Measurements from ENCODE around the gene C16orf87.

C16orf87 gene

DNA sequence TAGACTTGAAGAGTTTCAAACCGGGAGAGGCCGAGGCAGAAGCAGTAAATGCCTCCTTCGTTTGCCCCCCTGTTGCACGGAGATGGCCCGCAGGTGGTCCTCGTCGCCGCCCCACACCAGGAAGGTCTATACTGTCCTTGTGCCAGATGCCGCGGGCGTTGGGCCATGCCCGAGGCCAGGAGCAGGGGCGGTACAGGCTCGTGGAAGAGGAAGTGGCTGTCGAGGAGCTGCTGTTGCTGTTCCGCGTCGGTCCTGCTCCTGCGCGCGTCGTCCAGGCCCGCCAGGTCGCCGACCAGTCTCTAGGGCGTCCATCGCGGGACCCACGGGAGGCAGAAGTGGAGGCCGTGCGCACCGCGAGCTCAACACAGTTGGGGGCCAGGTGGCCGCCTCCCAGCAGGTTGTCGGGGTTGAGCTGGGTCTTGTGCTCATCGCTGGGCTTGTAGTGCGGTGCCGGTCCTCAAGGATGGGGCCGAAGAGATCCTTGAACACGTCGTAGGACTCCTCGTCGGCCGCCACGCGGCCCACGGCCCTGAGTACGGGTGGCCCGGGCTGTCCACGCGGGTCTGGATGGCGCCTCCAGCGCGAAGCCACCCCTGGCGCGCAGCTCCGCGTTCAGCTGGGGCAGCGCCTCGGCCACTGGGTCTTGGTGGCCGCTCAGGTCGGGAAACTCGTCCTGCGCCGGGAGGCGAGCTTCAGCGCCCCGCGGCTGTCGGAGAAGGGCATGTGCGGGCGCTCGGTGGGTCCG lies 13.1 kb upstream of the C16orf87 start:
- DNase-seq (ENCODE audit: low read depth), result no peak

DNA sequence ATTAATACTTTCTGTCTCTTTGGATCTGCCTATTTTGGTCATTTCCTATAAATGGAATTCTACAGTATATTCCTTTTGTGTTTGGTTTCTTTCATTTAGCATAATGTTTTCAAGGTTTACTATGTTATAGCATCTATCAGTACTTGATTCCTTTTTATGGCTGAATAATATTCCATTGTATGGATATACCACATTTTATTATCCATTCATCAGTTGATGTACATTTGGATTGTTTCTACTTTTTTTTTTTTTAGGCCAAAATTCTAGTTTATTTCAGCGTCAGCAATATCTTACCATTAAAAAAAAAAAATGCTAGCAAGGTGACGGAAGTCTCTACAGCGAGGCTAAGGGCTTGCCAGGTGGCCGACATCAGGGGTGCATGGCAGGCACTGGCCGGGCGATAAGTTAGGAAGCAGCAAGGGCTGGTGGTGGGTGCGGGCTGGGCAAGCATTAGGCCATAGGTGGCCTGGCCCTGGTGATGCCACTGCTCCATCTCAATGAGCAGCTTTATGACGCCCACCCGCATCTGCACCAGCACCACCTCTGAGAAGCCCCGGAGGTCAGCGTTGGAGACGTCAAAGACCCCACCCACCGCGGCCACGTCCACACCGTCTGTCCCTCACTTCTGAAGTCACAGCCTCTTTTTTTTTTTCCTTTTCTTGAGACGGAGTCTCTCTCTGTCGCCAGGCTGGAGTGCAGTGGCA lies 11.4 kb upstream of the C16orf87 start:
- no peak for DNase-seq (ENCODE audit: low read depth)

DNA sequence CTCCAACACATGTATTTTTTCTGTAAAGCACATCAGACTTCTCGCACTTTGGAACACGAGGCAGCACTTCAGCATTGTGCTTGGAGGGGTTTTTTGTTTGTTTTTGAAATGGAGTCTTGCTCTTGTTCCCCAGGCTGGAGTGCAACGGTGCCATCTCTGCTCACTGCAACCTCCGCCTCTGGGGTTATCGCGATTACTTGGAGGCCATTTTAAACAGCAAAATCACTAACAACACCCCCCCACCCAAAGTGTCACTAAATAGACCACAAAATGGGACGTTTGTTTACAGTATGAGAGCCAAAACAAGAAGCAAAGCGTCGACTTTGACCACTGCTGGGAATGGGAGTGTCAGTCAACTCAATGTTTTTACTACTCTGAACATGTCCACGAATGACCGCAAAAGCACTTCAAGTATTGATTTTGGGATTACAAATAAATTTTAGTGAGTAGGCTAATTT lies 9.0 kb upstream of the C16orf87 start:
- no peak for DNase-seq (ENCODE audit: low read depth)

DNA sequence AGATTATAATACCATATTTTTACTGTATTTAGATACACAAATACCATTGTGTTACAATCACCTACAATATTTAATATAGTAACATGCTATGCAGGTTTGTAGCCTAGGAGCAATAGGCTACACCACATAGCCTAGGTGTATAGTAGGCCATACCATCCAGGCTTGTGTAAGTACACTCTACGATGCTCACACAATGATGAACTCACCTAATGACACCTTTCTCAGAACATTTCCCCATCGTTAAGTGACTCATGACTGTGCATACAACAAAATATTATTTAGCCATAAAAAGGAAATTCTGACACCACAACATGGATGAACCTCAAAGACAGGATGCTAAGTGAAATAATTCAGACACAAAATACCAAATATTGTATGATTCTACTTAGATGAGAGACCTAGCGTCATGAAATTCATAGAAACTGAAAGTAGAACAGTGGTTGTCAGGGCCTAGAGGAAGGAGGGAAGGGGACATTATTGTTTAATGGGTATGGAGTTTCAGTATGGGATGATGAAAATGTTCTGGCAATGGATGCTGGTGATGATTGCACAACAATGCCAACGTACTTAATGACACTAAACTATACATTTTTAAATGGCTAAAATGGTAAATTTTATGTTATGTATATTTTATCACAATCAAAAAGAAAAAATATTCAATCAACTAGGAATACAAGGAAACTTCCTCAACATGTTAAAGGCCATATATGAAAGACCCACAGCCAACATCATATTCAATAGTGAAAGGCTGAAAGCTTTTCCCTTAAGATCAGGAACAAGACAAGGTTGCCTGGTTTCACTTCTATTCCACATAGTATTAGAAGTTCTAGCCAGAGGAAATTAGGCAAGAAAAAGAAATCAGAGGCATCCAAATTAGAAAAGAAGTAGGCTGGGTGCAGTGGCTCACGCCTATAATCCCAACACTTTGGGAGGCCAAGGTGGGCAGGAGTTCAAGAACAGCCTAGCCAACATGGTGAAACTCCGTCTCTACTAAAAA lies 5.9 kb upstream of the C16orf87 start:
- no peak for DNase-seq (ENCODE audit: low read depth)

DNA sequence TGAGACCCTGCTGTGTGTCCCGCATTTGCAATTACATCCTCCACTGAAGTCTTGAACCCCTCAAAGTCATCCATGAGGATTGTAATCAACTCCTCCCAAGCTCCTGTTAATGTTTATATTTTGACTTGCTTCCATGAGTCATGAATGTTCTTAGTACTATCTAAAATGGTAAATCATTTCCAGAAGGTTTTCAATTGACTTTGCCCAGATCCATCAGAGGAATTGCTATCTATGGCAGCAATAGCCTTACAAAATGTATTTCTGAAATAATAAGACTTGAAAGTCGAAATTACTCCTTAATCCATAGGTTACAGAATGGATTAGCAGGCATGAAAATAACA lies 2.5 kb upstream of the C16orf87 start:
- no peak for DNase-seq (ENCODE audit: low read depth)

DNA sequence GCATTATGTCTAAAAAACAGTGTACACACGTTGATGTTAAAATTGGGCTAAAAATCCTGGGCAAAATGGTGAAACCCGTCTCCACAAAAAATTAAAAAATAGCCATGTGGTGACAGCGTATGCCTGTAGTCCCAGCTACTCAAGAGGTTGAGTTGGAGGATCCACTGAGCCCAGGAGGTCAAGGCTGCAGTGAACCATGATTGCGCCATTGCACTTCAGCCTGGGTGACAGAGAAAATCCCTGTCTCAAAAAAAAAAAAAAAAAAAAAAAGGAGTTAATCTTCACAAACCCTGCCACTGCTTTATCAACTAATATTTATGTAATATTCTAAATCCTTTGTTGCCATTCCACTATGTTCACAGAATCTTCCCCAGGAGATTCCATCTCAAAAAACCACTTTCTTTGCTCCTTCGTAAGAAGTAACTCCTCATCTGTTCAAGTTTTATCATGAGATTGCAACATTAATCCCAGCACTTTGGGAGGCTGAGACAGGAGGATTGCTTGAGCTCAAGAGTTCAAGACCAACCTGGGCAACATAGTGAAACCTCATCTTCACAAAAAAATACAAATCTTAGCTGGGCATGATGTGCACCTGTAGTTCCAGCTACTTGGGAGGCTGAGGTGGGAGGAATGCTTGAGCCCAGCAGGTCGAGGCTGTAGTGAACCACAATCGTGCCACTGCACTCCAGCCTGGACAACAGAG lies 1.9 kb upstream of the C16orf87 start:
- DNase-seq (ENCODE audit: low read depth), result no peak

DNA sequence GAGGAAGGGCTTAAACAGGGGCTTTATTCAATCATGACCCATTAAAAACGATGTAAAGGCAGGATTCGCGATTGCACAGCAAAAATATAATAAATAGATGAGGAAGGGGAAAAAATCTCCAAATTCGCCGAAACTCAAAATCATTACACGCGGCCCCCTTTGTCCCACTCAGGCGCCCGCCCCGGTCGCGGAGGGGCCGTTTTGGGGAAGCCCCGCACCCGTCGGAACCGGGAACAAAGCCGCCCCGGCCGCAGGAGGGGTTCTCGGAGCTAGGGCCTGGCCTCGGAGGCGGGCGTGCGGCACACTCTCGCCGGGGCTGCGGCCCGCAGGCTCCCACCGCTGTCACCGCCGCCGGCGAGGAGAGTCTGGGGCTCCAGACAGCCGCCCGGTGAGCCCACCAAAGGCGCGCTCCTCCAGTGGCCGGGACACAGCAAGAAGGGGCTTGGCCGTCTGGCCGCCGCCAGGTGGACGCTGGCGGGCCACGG lies 521 bp downstream of the C16orf87 start:
- DNase-seq (ENCODE audit: low read depth), result no peak

DNA sequence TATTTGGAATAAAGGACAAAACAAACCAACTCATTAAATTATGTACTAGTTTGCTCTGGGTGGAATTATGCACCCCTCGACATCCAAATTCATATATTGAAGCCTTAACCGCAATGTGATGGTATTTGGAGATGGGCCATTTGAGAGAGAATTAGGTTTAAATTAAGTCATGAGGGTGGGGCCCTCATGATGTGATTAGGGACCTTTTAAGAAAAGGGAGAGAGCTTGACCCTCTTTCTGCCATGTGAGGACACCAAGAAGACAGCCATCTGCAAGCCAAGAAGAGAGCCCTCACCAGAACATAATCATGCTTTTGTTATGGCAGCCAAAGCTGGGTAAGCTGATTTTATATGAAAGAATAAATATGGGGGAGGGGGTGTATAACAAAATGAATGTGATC lies 2.0 kb downstream of the C16orf87 start:
- no peak for DNase-seq (ENCODE audit: low read depth)

DNA sequence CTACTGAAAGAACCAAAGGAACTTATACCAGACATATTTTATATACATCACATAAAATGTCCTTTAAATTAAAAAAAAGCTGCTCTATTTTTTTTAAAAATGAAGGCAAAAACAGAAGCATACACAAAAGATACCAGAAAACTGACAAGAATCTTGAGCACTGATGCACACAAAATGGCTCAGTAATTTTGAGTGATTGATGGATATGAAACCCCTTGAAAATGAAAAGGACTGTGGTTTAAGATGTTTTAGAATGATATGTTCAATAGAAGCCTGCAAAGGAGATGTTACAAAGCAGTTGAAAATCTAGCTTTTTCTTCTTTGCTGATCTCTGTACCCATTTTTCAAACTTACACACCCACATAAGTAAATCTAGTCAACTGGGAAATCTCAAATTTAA lies 2.7 kb downstream of the C16orf87 start:
- no peak for DNase-seq (ENCODE audit: low read depth)

DNA sequence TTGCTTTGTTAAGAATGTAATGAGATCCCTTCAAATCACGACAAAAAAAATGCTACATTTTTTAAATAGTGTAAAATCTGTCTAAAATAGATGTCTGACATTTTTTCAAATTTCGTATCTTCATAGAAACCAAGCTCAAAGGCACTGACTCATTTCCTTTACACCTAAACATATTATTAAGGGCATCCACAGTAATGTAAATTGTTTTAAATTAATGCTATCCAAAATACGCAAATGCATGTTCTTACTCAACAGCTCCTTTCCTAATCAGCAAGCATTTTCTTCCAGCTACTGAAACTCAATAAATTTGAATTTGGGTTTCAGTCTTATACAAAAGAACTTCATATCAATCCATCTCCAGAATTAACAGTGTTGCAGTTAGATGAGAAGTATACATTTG lies 4.3 kb downstream of the C16orf87 start:
- no peak for DNase-seq (ENCODE audit: low read depth)

DNA sequence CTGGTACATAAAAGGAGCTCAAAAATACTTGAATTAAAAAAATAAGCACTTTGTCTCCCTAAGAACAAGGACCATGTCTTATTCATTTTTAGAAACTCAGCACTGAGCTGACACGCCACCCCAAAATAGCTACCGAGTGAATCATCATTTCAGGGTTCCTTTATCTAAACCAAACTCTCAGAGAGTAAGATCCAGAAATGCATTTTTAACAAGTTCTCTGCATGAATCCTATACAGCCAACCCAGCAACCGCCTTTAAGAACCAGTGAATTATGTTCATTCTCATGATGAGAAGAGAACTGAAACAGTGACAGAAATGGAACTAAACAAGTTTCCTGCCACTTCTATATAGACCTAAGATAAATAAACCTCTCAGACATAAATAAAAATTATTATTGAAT lies 8.7 kb downstream of the C16orf87 start:
- DNase-seq (ENCODE audit: low read depth), result no peak

DNA sequence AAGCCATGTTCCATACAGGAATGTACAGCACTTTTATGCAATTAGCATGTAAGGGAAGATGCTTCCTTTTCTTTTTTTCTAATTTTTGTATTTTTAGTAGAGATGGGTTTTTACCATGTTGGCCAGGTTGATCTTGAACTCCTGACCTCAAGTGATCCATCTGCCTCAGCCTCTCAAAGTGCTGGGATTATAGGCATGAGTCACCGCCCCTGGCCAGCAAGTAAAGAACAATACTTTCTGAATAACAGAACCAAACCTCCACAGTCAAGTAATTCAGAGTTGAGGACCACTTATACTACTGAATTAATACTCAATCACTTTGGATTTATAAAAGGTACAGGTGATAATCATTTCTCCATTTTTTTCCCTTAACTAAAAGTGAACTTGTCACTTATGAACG lies 13.0 kb downstream of the C16orf87 start:
- DNase-seq (ENCODE audit: low read depth), result no peak

DNA sequence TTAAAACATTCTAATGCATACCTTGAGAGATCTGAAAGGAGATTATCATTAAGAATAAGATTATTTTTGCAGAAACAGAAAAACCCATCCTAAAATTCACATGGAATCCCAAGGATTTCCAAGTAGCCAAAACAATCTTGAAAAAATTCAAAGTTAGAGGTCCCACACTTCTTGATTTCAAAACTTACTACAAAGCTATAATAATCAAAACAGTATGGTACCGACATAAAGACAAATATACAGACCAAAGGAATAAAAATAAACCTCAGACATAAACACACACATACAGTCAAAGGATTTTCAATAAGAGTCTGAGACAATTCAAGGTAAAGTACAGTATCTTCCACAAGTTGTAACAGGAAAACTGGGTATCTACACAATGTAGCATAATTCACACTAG lies 16.2 kb downstream of the C16orf87 start:
- DNase-seq (ENCODE audit: low read depth), result no peak

DNA sequence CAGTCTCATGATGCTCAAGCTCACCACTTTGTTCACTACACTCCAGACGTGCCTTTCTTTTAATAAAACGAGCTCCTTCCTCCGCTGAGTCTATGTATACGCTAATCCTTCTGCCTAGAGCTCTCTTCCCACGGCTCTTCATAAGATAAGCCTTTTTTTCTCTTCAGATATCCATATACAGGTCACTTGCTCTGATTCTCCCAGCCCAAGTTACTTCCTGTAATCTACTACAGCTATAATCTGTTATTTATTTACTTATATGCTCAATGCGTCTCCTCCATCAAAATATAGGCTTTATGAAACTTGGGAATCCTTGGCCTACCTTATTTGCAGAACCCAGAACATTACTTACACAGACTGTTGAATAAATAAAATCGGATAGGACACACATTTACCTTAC lies 17.4 kb downstream of the C16orf87 start:
- DNase-seq (ENCODE audit: low read depth), result no peak

DNA sequence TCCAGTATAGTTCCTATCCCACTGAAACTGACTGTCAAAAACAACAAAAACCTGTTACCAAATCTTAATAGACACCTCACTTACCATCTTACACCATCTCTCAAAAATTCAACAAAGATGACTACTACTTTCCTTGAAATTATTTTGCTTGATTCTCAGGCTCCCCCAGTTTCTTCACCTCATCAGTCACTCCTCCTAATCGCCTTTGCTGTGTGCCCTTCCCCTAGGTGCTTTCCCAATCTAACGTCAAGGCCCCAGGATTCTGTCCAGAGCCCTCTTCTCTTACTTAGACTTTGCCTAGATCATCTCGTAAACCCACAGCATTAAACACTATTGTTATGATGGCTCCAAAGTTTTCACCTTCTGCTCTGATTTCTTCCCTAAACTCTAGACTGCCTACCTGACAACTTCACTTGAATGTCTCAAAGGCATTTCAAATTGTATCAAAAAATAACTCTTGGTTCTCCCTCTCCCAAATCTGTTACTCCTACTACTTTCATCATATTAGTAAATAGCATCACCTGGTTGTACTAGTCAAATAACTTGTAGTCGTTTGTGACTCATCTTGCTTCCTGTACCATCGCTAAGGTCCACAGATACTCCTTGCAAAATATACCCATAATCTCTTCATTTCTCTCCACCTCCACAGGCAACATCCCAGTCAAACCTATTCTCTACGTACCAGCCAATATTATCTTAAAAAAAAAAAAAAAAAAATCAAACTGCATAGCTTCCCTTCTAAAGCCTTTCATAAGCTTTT lies 18.0 kb downstream of the C16orf87 start:
- DNase-seq (ENCODE audit: low read depth), result no peak

DNA sequence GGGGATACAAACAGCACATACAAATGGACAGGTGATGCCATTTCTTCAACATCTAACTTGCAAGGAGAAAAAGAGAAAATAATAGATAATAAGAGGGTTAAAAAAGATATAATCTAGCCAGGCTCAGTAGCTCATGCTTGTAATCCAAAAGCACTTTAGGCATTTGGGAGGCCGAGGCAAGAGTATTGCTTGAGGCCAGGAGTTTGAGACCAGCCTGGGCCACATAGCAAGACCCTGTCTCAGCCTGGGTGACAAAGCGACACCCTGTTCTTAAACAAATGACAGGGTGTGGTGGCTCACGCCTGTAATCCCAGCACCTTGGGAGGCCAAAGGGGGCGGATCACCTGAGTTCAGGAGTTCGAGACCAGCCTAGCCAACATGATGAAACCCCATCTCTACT lies 19.3 kb downstream of the C16orf87 start:
- DNase-seq (ENCODE audit: low read depth), result no peak

DNA sequence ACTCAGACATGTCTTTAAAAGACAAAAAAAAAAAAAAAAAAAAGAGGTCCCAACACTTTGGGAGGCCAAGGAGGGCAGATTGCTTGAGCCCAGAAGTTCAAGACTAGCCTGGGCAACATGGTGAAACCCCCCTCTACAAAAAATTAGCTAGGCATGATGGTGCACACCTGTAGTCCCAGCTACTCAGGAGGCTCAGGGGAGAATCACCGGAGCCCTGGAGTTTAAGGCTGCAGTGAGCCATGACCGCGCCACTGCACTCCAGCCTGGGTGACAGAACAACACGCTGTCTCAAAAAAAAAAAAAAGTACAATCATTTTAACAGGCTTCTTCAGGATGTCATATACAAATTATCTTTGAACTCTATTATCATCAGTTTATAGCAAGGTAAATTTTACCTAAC lies 22.0 kb downstream of the C16orf87 start:
- no peak for DNase-seq (ENCODE audit: low read depth)

DNA sequence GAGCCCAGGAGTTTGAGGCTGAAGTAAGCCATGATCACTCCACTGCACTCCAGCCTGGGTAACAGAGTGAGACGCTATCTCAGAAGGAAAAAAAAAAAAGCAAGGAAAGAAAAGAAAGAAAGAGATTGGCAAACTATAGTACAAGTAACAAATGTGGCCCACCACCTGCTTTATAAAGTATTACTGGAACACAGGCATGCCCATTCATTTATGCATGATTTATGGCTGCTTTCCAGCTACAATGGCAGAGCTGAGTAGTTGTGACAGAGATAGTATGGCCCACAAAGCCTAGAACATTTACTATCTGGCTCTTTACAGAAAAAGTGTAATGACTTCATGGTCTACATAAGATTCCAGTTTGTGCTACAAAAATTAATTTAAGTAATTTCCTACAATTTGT lies 23.6 kb downstream of the C16orf87 start:
- no peak for DNase-seq (ENCODE audit: low read depth)

DNA sequence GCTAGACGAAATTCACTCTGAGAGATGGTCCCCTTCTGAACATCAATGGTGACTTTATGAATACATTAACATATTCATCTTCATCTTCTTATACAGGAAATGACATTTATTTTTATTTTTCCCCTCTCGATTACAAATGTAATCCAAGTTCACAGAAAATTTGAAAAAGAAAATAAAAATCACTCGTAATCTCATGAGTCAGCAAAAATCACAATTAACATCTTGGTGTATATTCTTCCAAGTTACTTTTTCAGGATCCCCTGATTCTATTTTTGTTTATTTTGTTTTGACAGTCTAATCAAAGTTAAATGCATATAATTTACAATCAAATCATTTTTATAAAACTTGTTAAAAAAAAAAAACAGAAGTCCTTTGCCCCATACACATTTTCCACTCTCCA lies 27.6 kb downstream of the C16orf87 start:
- no peak for DNase-seq (ENCODE audit: low read depth)

DNA sequence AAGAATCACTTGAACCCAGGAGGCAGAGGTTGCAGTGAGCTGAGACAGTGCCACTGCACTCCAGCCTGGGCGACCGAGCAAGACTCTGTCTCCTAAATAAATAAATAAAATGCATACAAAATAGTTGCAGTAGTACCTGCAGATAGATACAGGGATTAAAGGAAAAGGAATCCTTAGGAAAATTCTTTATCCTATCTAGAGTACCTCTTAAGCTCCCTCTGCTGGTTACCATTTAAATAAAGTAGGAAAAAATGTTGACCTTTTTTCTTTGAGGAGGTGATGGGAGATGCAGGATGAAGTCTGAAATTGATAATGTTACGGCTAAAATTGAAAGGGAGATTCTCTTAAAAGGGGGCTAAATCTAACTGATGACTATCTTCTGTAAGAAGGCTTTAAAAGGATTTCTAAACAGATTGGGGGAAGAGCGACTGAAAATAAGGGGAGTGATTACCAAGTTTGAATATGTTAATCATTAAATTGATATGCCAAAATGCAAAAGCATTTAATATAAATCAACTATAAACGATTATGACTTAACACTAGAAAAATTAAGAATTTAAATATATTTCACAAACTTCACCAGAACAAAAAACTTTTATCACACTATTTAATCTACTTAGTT lies 29.4 kb downstream of the C16orf87 start:
- no peak for DNase-seq (ENCODE audit: low read depth)

DNA sequence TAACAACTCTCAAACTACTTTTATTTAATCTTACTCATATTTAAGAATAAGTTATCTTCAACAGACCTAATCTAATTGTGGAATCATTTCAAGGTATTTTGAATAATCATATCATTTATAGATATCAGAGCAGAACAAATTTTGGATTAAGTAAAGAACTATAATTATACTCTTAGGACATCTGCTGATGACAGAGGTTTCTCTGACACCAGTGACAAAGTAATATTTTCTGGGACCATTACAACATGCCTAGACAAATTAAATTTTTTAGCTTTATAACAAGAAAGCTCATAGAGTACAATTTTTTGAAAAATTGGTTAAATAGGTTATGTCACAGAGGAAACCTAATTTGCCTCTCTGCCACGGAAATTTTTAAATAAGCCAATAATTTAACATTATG lies 30.5 kb downstream of the C16orf87 start:
- DNase-seq (ENCODE audit: low read depth), result no peak
